Adrenal gland (tissue), 5 donors: ENCODE data around the gene DRAM1.

Source experiments
- CTCF ChIP-seq, 6 experiments: fragments of 450-650 bp in 4 of 6; fragments of 200-600 bp in 2 of 6; sonication (generic) in 1 of 6; IDR thresholded peaks; 1 replicate in 5 of 6; 2 replicates in 1 of 6; pipeline versions ENCODE4 v1.5.1 to v1.8.0; 2016 to 2021; ENCODE audit warnings: antibody characterized with exemption in 6 of 6, mild to moderate bottlenecking in 2 of 6, moderate library complexity in 1 of 6
- POLR2A ChIP-seq, 2 donors: fragments of 450-650 bp; IDR thresholded peaks; one replicate each; pipeline ENCODE4 v1.6.1; 2017; ENCODE audit warnings: antibody characterized with exemption in 2 of 2, mild to moderate bottlenecking in 2 of 2, moderate library complexity in 1 of 2
- donor health status: DM: no; HTN: no; CAD: no.

DNA sequence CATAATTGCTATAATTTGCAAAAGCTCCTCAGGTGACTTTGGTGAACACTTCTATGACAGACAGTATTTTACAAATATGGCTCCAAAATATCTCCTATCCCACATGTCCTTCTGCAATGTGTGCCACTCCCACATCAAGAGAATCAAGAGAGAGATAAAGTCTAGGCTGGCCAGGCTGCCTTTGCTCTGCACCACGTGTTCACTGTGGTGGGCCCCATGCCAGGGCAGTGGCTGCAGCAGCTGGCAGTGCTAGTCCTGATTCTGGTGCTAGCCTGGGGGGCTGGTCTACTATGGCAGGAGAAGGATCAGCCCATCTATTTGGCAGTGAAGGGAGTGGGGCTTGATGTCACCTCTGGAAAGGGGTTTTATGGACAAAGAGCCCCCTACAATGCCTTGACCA lies 86.3 kb downstream of the DRAM1 start:
- TF ChIP-seq POLR2A (IDR thresholded peaks at IDR 0.05) (no peak), CTCF (IDR thresholded peaks at IDR 0.05) (no peak)
